ACC112 (cell line): ENCODE results near the gene ALOX5.
"Not testable (repeated sequence)": the region's sequence is repeated elsewhere in the genome, so short reads cannot be mapped to it uniquely, and the experiment has no call there.

Source experiments
- H2AFZ ChIP-seq: fragments of 200-600 bp; sonication (generic); one replicate; pipeline ENCODE4 v1.6.0; 2017; ENCODE audit warnings: antibody characterized with exemption, low read length; ENCODE audit not compliant: unreplicated experiment
- H3K27ac ChIP-seq: fragments of 200-600 bp; sonication (generic); 2 replicates; pipeline ENCODE4 v1.5.1; 2014; ENCODE audit warnings: low read depth, mild to moderate bottlenecking, antibody characterized with exemption, low read length, moderate library complexity
- H3K27me3 ChIP-seq: fragments of 200-600 bp; sonication (generic); 2 replicates; pipeline ENCODE4 v1.6.1; 2014; ENCODE audit warnings: mild to moderate bottlenecking, antibody characterized with exemption, low read length, moderate library complexity, mixed read lengths; ENCODE audit not compliant: insufficient read depth
- H3K36me3 ChIP-seq: fragments of 200-600 bp; sonication (generic); 2 replicates; pipeline ENCODE4 v1.6.1; 2016; ENCODE audit warnings: mild to moderate bottlenecking, antibody characterized with exemption, low read length, moderate library complexity, mixed read lengths; ENCODE audit not compliant: insufficient read depth
- H3K4me1 ChIP-seq: fragments of 200-600 bp; sonication (generic); one replicate; pipeline ENCODE4 v1.6.1; 2016; ENCODE audit warnings: low read length, mixed read lengths; ENCODE audit not compliant: insufficient read depth, unreplicated experiment, control insufficient read depth
- H3K4me3 ChIP-seq: fragments of 200-600 bp; sonication (generic); 2 replicates; pipeline ENCODE4 v1.5.1; 2014; ENCODE audit warnings: mild to moderate bottlenecking, low read depth, low read length
- H3K79me2 ChIP-seq: fragments of 200-600 bp; sonication (generic); one replicate; pipeline ENCODE4 v1.6.0; 2016; ENCODE audit warnings: low read length; ENCODE audit not compliant: control insufficient read depth, unreplicated experiment, insufficient read depth

Gene ALOX5

GRCh38 chr10:45373576-45374349 lies at the start of gene ALOX5:
TSS of gene ALOX5 (plus strand) at chr10:45374216. CDS start at chr10:45374280, 64 bp downstream.
- Histone ChIP-seq H3K27ac (no peak within 1 kb of the TSS), H2AFZ (no peak within 1 kb of the TSS)

GRCh38 chr10:45325116-45325515 lies 48.9 kb upstream of the ALOX5 start:
- no peak overlapping the region for H3K27ac ChIP-seq
- no peak overlapping the region for H2AFZ ChIP-seq
- H3K4me1 ChIP-seq: no peaks in the 10 kb centered on the region
- no peak overlapping the region for H3K4me3 ChIP-seq
- no peaks in the 10 kb centered on the region for H3K79me2 ChIP-seq
- H3K27me3 ChIP-seq: peaks cover 37% of the 10 kb centered on the region
- no peaks in the 10 kb centered on the region for H3K36me3 ChIP-seq

More at GRCh38 chr10:45373576-45374349, at the start of gene ALOX5:
- no peaks in the 10 kb centered on the region for H3K36me3 ChIP-seq
- peaks cover 94% of the 10 kb centered on the region for H3K27me3 ChIP-seq
- H3K79me2 ChIP-seq: no peaks in the 10 kb centered on the region
- no peaks in the 10 kb centered on the region for H3K4me1 ChIP-seq
- peak within 1 kb of the TSS; percentile 52 for H3K4me3 ChIP-seq

- H3K4me1 ChIP-seq, H2AFZ ChIP-seq: not testable (repeated sequence)
Measured at GRCh38 chr10:45326864-45327263, 47.2 kb upstream of the ALOX5 start.

GRCh38 chr10:45331824-45332223 lies 42.2 kb upstream of the ALOX5 start:
- H2AFZ ChIP-seq, H3K27ac ChIP-seq, H3K79me2 ChIP-seq, H3K4me1 ChIP-seq, H3K4me3 ChIP-seq, H3K36me3 ChIP-seq: not testable (repeated sequence)
- 0 out of 2 replicates have a peak, but pooled peaks cover 18% of the 10 kb centered on the region for H3K27me3 ChIP-seq

More at GRCh38 chr10:45326864-45327263, 47.2 kb upstream of the ALOX5 start:
- H3K36me3 ChIP-seq, H3K27ac ChIP-seq, H3K79me2 ChIP-seq, H3K4me3 ChIP-seq: not testable (repeated sequence)
- peaks cover 42% of the 10 kb centered on the region for H3K27me3 ChIP-seq

DNA sequence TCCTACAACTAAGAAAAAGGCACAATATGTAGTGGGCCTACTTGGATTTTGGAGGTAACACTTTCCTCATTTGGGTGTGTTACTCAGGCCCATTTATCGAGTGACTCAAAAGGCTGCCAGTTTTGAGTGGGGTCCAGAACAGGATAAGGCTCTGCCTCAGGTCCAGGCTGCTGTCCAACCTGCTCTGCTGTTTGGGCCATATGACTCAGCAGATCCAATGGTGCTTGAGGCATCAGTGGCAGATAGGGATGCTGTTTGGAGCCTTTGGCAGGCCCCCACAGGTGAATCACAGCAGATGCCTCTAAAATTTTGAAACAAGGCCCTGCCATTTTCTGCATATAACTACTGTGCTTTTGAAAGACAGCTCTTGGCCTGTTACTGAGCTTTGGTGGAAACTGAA lies 34.1 kb upstream of the ALOX5 start:
- Histone ChIP-seq H3K36me3 (no peaks in the 10 kb centered on the region), H3K4me1 (no peaks in the 10 kb centered on the region), H3K27ac (no peak overlapping the region), H3K4me3 (no peak overlapping the region), H2AFZ (no peak overlapping the region), H3K79me2 (no peaks in the 10 kb centered on the region), H3K27me3 (0 out of 2 replicates have a peak, but pooled peaks cover 6% of the 10 kb centered on the region)

- not testable (repeated sequence) for H2AFZ ChIP-seq, H3K79me2 ChIP-seq, H3K27ac ChIP-seq, H3K36me3 ChIP-seq, H3K4me1 ChIP-seq, H3K4me3 ChIP-seq, H3K27me3 ChIP-seq
Measured at GRCh38 chr10:45340420-45340819, 33.6 kb upstream of the ALOX5 start.

GRCh38 chr10:45346652-45347335 lies 27.2 kb upstream of the ALOX5 start:
- not testable (repeated sequence) for H3K79me2 ChIP-seq, H3K27me3 ChIP-seq, H3K4me1 ChIP-seq, H3K36me3 ChIP-seq, H3K27ac ChIP-seq, H2AFZ ChIP-seq, H3K4me3 ChIP-seq

DNA sequence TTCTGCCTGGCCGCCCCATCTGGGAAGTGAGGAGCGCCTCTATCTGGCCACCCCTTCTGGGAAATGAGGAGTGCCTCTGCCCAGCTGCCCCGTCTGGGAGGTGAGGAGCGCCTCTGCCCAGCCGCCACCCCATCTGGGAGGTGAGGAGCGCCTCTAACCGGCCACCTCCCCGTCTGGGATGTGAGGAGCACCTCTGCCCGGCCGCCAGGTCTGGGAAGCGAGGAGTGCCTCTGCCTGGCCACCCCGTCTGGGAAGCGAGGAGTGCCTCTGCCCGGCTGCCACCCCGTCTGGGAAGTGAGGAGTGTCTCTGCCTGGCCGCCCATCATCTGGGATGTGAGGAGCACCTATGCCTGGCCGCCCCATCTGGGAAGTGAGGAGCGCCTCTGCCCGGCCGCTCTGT lies 26.6 kb upstream of the ALOX5 start:
- not testable (repeated sequence) for H3K36me3 ChIP-seq, H3K27me3 ChIP-seq, H2AFZ ChIP-seq, H3K27ac ChIP-seq, H3K79me2 ChIP-seq, H3K4me3 ChIP-seq, H3K4me1 ChIP-seq

DNA sequence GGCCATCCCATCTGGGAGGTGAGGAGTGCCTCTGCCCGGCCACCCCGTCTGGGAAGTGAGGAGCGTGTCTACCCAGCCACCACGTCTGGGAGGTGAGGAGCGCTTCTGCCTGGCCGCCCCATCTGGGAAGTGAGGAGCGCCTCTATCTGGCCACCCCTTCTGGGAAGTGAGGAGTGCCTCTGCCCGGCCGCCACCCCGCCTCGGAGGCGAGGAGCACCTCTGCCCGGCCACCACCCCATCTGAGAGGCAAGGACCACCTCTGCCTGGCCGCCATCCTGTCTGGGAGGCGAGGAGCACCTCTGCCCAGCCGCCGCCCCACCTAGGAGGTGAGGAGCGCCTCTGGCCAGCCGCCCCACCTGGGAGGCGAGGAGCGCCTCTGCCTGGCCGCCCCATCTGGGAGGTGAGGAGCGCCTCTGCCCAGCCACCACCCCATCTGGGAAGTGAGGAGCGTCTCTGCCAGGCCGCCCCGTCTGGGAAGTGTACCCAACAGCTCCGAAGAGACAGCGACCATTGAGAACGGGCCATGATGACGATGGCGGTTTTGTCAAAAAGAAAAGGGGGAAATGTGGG lies 25.7 kb upstream of the ALOX5 start:
- H2AFZ ChIP-seq, H3K27ac ChIP-seq, H3K4me3 ChIP-seq, H3K36me3 ChIP-seq, H3K4me1 ChIP-seq, H3K79me2 ChIP-seq: not testable (repeated sequence)
- H3K27me3 ChIP-seq: peaks cover 16% of the 10 kb centered on the region

DNA sequence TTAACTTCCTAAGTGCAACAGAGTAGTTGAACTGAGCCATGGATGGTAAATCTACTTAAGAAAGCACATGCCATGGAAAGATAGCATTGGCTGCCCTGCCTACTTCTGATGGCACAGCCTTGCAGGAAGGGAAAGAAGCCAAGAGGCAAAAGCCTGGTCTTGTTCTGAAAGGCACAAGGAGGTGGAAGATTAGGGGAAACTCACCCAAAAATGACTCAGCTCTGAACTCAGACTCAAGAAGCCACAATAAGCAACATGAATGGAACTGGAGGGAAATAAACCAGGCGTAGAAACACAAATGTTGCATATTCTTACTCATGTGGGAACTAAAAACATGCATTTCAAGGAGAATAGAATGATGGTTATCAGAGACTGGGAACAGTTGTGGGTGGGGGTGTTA lies 20.8 kb upstream of the ALOX5 start:
- H3K27ac ChIP-seq: no peak overlapping the region
- no peak overlapping the region for H2AFZ ChIP-seq
- H3K36me3 ChIP-seq: no peaks in the 10 kb centered on the region
- H3K4me1 ChIP-seq: no peaks in the 10 kb centered on the region
- H3K27me3 ChIP-seq: peaks cover 62% of the 10 kb centered on the region
- H3K4me3 ChIP-seq: no peak overlapping the region
- no peaks in the 10 kb centered on the region for H3K79me2 ChIP-seq

DNA sequence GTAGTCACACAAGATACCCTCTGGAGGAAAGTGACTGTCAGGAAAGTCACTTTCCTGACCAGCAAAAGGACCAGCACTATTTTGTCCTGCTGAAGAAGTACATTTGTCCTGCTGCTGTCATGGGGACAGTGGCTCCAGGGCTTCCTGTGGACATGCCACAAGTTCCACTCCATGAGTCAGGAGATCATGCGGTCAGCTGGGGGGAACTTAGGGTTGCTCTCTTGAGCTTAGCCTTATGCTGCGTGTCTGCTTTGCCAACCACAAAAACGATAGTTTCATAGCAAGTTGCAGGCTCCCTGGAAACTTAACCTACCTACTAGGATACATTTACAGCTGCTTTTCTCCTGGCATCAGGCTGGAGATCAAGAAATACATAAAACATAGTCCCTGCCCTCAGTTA lies 19.8 kb upstream of the ALOX5 start:
- Histone ChIP-seq H3K4me1 (no peaks in the 10 kb centered on the region), H3K27ac (no peak overlapping the region), H3K27me3 (peaks cover 71% of the 10 kb centered on the region), H3K79me2 (no peaks in the 10 kb centered on the region), H3K4me3 (no peak overlapping the region), H3K36me3 (no peaks in the 10 kb centered on the region), H2AFZ (no peak overlapping the region)
